Mesothelial cell of epicardium (in vitro differentiated cells): ENCODE measurements around the gene TMPRSS13. TPM values are rescaled to one million over a fixed set of nuclear protein-coding genes. Genes with fewer than 3 reads are reported as not detected.

Experiments
- DNase-seq, 2 experiments: peaks; one replicate each; pipeline ENCODE4 v3.0.0; 2021; ENCODE audit warnings: low spot score in 2 of 2; ENCODE audit not compliant: unreplicated experiment in 2 of 2
- H3K27ac Mint-ChIP-seq: 2 replicates; pipeline ENCODE4 v1.8.0; 2021; ENCODE audit warnings: mixed read lengths
- H3K27me3 Mint-ChIP-seq: 2 replicates; pipeline ENCODE4 v1.8.0; 2021; ENCODE audit warnings: low read depth, mixed read lengths
- H3K36me3 Mint-ChIP-seq: 2 replicates; pipeline ENCODE4 v1.8.0; 2021; ENCODE audit warnings: mixed read lengths
- H3K4me1 Mint-ChIP-seq: 2 replicates; pipeline ENCODE4 v1.8.0; 2021; ENCODE audit warnings: mixed read lengths
- H3K4me3 Mint-ChIP-seq: 2 replicates; pipeline ENCODE4 v1.8.0; 2021; ENCODE audit warnings: mild to moderate bottlenecking, moderate library complexity, mixed read lengths
- H3K9me3 Mint-ChIP-seq: 2 replicates; pipeline ENCODE4 v1.8.0; 2021; ENCODE audit warnings: mixed read lengths
- CTCF ChIP-seq: fragments of 200-600 bp; sonication (generic); IDR thresholded peaks from one replicate; pipeline ENCODE4 v1.5.0; 2021; ENCODE audit warnings: antibody characterized with exemption; ENCODE audit not compliant: unreplicated experiment
- total RNA-seq: library from RNA; stranded (reverse); gene quantifications from 3 replicates; pipeline ENCODE4 v1.2.1, GENCODE V29; 2021

Gene TMPRSS13
- total RNA-seq, 1 donor from 2014 or later = 10.4 TPM

- DNase-seq = no peak
- no peak overlapping the region for H3K27ac Mint-ChIP-seq
- H3K9me3 Mint-ChIP-seq = peaks cover 14% of the 10 kb centered on the region
- no peaks in the 10 kb centered on the region for H3K27me3 Mint-ChIP-seq
- H3K36me3 Mint-ChIP-seq = peaks cover 34% of the 10 kb centered on the region
- H3K4me3 Mint-ChIP-seq = no peak overlapping the region
- peaks cover 38% of the 10 kb centered on the region for H3K4me1 Mint-ChIP-seq
- no peak for TF ChIP-seq CTCF
Observed at GRCh38 chr11:117852309-117852708, 76.9 kb downstream of the TMPRSS13 start.

DNA sequence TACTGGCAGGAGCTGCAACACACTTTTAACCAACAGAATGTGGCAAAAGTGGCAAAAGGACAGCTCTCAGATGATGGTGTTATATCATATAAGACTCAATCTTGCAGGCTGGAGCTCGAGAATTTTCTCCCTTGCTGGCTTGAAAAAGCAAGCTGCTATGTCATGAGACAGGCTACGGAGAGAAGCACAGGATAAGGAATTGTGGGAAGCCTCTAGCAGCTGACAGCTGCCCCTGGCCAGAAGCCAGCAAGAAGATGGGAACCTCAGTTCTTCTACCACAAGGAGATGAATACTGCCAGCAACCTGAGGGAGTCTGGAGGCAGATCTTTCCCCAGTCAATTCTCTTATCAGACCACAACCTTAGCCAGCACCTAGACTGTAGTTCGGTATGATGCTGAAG, 77.3 kb downstream of the TMPRSS13 start:
- peaks cover 35% of the 10 kb centered on the region for H3K36me3 Mint-ChIP-seq
- H3K27me3 Mint-ChIP-seq = no peaks in the 10 kb centered on the region
- no peak overlapping the region for H3K27ac Mint-ChIP-seq
- peaks cover 15% of the 10 kb centered on the region for H3K9me3 Mint-ChIP-seq
- no peak for TF ChIP-seq CTCF
- peak in 1 of 2 experiments; percentile 21 for DNase-seq
- H3K4me1 Mint-ChIP-seq = peaks cover 35% of the 10 kb centered on the region
- no peak overlapping the region for H3K4me3 Mint-ChIP-seq

DNA sequence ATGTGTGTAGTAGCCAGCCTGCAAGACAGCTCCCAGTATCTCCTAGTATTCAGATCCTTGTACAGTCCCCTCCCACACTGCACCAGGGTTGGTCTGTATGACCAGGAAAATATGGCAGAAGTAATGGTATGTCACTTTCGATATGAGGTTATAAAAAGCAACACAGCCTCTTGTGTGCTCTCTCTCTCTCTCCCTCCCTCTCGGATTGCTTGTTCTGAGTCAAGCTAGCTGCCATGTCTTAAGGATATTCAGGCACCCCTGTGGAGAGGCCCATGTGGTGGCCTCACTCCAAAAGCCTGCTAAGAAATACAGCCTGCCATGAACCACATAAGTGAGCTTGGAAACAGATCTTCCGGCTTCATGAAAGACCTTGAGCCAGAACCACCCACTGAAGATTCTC, 78.1 kb downstream of the TMPRSS13 start:
- H3K9me3 Mint-ChIP-seq = peaks cover 19% of the 10 kb centered on the region
- peaks cover 30% of the 10 kb centered on the region for H3K4me1 Mint-ChIP-seq
- H3K4me3 Mint-ChIP-seq = no peak overlapping the region
- H3K27me3 Mint-ChIP-seq = no peaks in the 10 kb centered on the region
- no peak for TF ChIP-seq CTCF
- peak overlapping the region; percentile 22 for H3K27ac Mint-ChIP-seq
- H3K36me3 Mint-ChIP-seq = peaks cover 39% of the 10 kb centered on the region
- peak in 1 of 2 experiments; percentile 20 for DNase-seq

Other genes with a start within 250 kb of the TMPRSS13 start
- 2.0 to 3.3 TPM (median 2.5 TPM) in 3 replicates for gene DSCAML1, start 132.2 kb downstream of the TMPRSS13 start, total RNA-seq
- gene FXYD2, start 104.7 kb downstream of the TMPRSS13 start, total RNA-seq = 5.7 to 7.1 TPM (median 6.3 TPM) in 3 replicates
- 114 to 125 TPM (median 116 TPM) in 3 replicates for gene FXYD6, start 52.7 kb downstream of the TMPRSS13 start, total RNA-seq
- 0.38 to 0.78 TPM (median 0.42 TPM) in 3 replicates for gene IL10RA, start 57.0 kb upstream of the TMPRSS13 start, total RNA-seq
- 0.66 to 0.99 TPM (median 0.94 TPM) in 3 replicates for gene TMPRSS4, start 147.7 kb upstream of the TMPRSS13 start, total RNA-seq
- gene SMIM35, start 157.6 kb upstream of the TMPRSS13 start, total RNA-seq = not detected in 3 replicates
- gene SCN4B, start 223.4 kb upstream of the TMPRSS13 start, total RNA-seq = 1.2 to 1.9 TPM (median 1.5 TPM) in 3 replicates
- 2.3 to 2.5 TPM (median 2.4 TPM) in 3 replicates for gene SCN2B, start 247.2 kb upstream of the TMPRSS13 start, total RNA-seq